ENCODE results near the gene TRAF2. TPM values are rescaled to one million over a fixed set of nuclear protein-coding genes. Genes with fewer than 3 reads are reported as not detected.

Gene TRAF2
- total RNA-seq, 2 donors from 2014 or later, result 45.9 to 55.1 TPM

DNA sequence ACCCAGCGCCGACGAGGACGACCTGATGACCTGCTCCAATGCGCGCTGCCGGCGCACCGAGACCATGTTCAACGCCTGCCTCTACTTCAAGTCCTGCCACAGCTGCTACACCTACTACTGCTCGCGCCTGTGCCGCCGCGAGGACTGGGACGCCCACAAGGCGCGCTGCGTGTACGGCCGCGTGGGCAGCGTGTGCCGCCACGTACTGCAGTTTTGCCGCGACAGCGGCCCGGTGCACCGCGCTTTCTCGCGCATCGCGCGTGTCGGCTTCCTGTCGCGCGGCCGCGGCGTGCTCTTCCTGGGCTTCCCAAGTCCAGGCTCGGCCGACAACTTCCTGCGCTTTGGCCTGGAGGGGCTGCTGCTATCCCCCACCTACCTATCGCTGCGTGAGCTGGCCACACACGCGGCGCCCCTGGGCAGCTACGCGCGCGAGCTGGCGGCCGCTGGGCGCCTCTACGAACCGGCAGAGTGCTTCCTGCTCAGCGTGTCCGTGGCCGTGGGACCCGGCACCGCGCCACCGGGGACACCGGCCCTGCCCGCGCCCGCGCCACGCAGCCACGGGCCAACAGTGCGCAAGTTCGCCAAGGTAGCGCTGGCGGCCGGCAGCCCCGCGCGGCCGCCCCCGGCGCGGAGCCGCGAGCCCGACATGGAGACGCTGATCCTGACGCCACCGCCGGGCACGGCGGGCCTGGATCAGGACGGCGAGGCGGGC, 39.8 kb upstream of the TRAF2 start:
- H3K4me3 Mint-ChIP-seq, result peak overlapping the region; percentile 78
- peaks cover 33% of the 10 kb centered on the region for H3K27me3 Mint-ChIP-seq (ENCODE audit: insufficient read depth)
- H3K9me3 Mint-ChIP-seq, result peaks cover 12% of the 10 kb centered on the region
- H3K4me1 Mint-ChIP-seq, result peaks cover 2% of the 10 kb centered on the region
- no peak overlapping the region for H3K27ac Mint-ChIP-seq
- H3K36me3 Mint-ChIP-seq (ENCODE audit: low read depth), result no peaks in the 10 kb centered on the region
- Histone ChIP-seq H3K27me3 (ENCODE audit: control insufficient read depth, insufficient read depth, low read length, poor library complexity, severe bottlenecking) (no peaks in the 10 kb centered on the region), H3K4me1 (ENCODE audit: control insufficient read depth, insufficient read depth, low read length) (peaks cover 8% of the 10 kb centered on the region), H3K27ac (ENCODE audit: low read depth, low read length) (no peak overlapping the region), H3K36me3 (ENCODE audit: control insufficient read depth, insufficient read depth, low read length) (peaks cover 9% of the 10 kb centered on the region), H3K4me3 (ENCODE audit: low read length) (no peak overlapping the region), H3K9me3 (ENCODE audit: control insufficient read depth, low read length) (no peaks in the 10 kb centered on the region), H3K9ac (ENCODE audit: extremely low read depth, low read length, poor library complexity, severe bottlenecking) (no peak overlapping the region)
- 67 to 75% methylated on average over 76 to 98 of the region's 98 CpGs for WGBS, 2 experiments (ENCODE audit: insufficient coverage in 1 of 2, insufficient read length in 1 of 2)
- DNase-seq, result peak; percentile 70
- TF ChIP-seq, protein P1, sequence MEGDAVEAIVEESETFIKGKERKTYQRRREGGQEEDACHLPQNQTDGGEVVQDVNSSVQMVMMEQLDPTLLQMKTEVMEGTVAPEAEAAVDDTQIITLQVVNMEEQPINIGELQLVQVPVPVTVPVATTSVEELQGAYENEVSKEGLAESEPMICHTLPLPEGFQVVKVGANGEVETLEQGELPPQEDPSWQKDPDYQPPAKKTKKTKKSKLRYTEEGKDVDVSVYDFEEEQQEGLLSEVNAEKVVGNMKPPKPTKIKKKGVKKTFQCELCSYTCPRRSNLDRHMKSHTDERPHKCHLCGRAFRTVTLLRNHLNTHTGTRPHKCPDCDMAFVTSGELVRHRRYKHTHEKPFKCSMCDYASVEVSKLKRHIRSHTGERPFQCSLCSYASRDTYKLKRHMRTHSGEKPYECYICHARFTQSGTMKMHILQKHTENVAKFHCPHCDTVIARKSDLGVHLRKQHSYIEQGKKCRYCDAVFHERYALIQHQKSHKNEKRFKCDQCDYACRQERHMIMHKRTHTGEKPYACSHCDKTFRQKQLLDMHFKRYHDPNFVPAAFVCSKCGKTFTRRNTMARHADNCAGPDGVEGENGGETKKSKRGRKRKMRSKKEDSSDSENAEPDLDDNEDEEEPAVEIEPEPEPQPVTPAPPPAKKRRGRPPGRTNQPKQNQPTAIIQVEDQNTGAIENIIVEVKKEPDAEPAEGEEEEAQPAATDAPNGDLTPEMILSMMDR (conservative IDR thresholded peaks at IDR 0.05), result no peak

DNA sequence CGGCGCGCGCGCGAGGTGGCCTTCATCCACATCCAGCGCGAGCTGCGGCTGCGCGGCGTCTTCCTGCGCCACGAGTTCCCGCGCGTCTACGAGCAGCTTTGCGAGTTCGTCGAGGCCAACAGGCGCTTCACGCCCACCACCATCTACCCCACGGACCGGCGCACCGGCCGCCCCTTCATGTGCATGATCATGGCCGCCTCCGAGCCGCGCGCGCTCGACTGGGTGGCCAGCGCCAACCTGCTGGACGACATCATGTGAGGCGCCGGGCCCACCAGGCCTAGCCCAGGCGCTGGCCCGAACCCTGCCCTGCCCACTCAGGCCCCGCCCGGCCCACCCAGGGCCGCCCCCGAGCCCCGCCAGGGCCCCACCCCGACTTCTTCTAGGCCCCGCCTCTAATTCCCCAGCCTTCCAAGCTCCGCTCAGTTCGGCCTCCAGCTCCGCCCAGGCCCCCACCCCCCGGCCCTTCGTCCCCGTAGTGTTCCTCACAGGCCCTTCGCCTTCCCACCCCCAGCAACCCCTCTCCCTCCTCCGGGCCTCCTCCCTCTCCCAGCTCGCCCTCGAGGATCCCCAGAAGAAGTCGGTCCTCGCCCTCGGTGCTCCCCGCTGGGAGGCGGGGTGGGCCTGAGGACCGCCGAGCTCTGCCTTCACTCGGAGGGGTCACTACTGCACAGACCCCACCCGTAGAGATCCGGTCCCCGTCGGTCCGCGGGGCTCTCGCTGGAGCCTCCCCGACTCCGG, 39.1 kb upstream of the TRAF2 start:
- peak overlapping the region; percentile 89 for H3K27ac Mint-ChIP-seq
- H3K4me3 ChIP-seq (ENCODE audit: low read length), result peak overlapping the region; percentile 93
- peak overlapping the region; percentile 74 for H3K9ac ChIP-seq (ENCODE audit: extremely low read depth, low read length, poor library complexity, severe bottlenecking)
- no peaks in the 10 kb centered on the region for H3K27me3 ChIP-seq (ENCODE audit: control insufficient read depth, insufficient read depth, low read length, poor library complexity, severe bottlenecking)
- peaks cover 8% of the 10 kb centered on the region for H3K4me1 ChIP-seq (ENCODE audit: control insufficient read depth, insufficient read depth, low read length)
- 20 to 75% methylated on average over 31 to 66 of the region's 75 CpGs for WGBS, 2 experiments (ENCODE audit: insufficient coverage in 1 of 2, insufficient read length in 1 of 2)
- H3K9me3 Mint-ChIP-seq, result peaks cover 12% of the 10 kb centered on the region
- DNase-seq, result peak; percentile 95
- H3K4me1 Mint-ChIP-seq, result peaks cover 2% of the 10 kb centered on the region
- peaks cover 33% of the 10 kb centered on the region for H3K27me3 Mint-ChIP-seq (ENCODE audit: insufficient read depth)
- H3K9me3 ChIP-seq (ENCODE audit: control insufficient read depth, low read length), result no peaks in the 10 kb centered on the region
- peaks cover 10% of the 10 kb centered on the region for H3K36me3 ChIP-seq (ENCODE audit: control insufficient read depth, insufficient read depth, low read length)
- peak overlapping the region; percentile 89 for H3K27ac ChIP-seq (ENCODE audit: low read depth, low read length)
- TF ChIP-seq, protein P1 (conservative IDR thresholded peaks at IDR 0.05), result no peak
- H3K4me3 Mint-ChIP-seq, result peak overlapping the region; percentile 78
- H3K36me3 Mint-ChIP-seq (ENCODE audit: low read depth), result no peaks in the 10 kb centered on the region

DNA sequence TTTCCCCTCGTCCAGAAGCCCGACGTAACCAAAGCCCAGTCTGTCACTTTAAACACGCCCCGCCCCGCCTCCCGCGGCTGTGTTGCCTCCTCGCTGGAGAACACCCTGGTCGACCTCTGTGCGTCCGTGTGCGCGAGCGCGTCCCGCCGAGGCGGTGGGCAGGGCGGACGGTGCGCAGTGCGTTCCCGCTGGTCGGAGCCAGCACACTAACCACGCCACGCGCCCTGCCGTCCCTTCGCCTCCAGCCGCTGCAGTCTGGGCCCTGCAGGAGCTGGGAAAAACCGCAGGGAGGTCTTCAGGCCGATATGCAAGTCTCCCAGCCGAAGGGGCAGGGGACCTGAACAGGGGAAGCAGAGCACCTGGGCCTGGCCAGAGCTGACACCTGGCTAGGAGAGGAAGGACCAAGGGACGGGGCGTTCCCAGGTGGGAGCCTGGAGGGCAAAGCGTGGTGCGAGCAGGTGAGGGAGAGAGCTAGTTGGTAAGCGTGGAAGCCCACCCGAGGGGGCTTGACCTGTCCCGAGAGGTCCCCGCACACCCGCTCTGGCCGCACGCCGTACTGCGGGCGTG, 38.4 kb upstream of the TRAF2 start:
- H3K4me1 Mint-ChIP-seq, result peaks cover 2% of the 10 kb centered on the region
- Histone ChIP-seq H3K27ac (ENCODE audit: low read depth, low read length) (peak overlapping the region; percentile 89), H3K9me3 (ENCODE audit: control insufficient read depth, low read length) (no peaks in the 10 kb centered on the region), H3K4me3 (ENCODE audit: low read length) (peak overlapping the region; percentile 93), H3K27me3 (ENCODE audit: control insufficient read depth, insufficient read depth, low read length, poor library complexity, severe bottlenecking) (no peaks in the 10 kb centered on the region), H3K9ac (ENCODE audit: extremely low read depth, low read length, poor library complexity, severe bottlenecking) (peak overlapping the region; percentile 74), H3K36me3 (ENCODE audit: control insufficient read depth, insufficient read depth, low read length) (peaks cover 10% of the 10 kb centered on the region), H3K4me1 (ENCODE audit: control insufficient read depth, insufficient read depth, low read length) (peaks cover 8% of the 10 kb centered on the region)
- H3K27me3 Mint-ChIP-seq (ENCODE audit: insufficient read depth), result peaks cover 33% of the 10 kb centered on the region
- H3K9me3 Mint-ChIP-seq, result peaks cover 12% of the 10 kb centered on the region
- H3K27ac Mint-ChIP-seq, result peak overlapping the region; percentile 89
- WGBS, 2 experiments (ENCODE audit: insufficient coverage in 1 of 2, insufficient read length in 1 of 2), result 1 to 2% methylated on average over 34 to 48 of the region's 48 CpGs
- H3K4me3 Mint-ChIP-seq, result peak overlapping the region; percentile 78
- TF ChIP-seq, protein P1 (conservative IDR thresholded peaks at IDR 0.05), result no peak
- DNase-seq, result peak; percentile 94
- no peaks in the 10 kb centered on the region for H3K36me3 Mint-ChIP-seq (ENCODE audit: low read depth)

Measured in endodermal cell (in vitro differentiated cells).